ENCODE results near the gene CLEC4M.

DNA sequence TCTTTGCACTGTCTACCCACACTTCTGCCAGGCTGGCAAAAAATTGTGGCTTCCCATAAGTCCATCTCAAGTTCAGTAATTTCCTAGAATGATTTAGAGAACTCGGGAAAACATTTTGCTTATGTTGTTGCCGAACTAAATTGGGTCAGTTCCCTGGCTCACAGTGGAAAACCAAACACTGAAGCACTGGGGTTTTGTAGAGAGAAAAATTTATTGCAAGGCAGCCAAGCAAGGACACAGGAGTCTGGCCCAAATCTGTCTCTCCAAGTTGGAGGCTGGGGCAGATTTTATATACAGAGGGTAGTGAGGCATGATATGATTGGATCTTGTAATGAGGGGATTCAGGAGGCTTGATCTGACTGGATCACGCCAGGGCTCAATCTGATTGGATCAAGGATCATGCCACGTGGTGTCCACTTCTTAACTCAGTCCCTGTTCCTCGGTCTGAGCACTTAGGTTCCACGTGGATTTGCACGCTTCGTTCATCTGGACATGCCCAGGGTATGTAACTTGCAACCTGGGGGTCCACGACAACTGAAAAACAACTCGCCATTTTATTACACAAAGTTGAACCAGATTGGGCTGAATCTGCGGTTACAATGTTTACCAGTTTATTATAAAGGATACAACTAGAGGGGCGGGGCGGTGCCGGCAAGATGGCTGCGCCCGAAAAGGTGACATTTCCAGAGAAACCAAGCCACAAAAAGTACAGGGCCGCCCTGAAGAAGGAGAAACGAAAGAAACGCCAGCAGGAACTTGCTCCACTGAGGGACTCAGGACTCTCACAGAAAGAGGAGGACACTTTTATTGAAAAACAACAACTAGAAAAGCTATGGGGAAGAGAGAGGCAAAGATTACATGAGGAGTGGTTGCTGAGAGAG, 23.0 kb upstream of the CLEC4M start:
- TF ChIP-seq, protein P1, sequence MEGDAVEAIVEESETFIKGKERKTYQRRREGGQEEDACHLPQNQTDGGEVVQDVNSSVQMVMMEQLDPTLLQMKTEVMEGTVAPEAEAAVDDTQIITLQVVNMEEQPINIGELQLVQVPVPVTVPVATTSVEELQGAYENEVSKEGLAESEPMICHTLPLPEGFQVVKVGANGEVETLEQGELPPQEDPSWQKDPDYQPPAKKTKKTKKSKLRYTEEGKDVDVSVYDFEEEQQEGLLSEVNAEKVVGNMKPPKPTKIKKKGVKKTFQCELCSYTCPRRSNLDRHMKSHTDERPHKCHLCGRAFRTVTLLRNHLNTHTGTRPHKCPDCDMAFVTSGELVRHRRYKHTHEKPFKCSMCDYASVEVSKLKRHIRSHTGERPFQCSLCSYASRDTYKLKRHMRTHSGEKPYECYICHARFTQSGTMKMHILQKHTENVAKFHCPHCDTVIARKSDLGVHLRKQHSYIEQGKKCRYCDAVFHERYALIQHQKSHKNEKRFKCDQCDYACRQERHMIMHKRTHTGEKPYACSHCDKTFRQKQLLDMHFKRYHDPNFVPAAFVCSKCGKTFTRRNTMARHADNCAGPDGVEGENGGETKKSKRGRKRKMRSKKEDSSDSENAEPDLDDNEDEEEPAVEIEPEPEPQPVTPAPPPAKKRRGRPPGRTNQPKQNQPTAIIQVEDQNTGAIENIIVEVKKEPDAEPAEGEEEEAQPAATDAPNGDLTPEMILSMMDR (IDR thresholded peaks at IDR 0.05), result no peak
- TF ChIP-seq POLR2A (IDR thresholded peaks at IDR 0.05), result no peak

Measured in ovary (tissue), 3 donors.